GM12874 (cell line): ENCODE measurements around the gene BAAT.

Source experiments
- TF ChIP-seq, protein P1 (sequence below): IDR thresholded peaks from 2 replicates; pipeline ENCODE4 v1.5.1; 2011; ENCODE audit warnings: low read depth, mild to moderate bottlenecking, control low read depth, low read length, moderate library complexity; ENCODE audit not compliant: insufficient read depth

The BAAT gene

DNA sequence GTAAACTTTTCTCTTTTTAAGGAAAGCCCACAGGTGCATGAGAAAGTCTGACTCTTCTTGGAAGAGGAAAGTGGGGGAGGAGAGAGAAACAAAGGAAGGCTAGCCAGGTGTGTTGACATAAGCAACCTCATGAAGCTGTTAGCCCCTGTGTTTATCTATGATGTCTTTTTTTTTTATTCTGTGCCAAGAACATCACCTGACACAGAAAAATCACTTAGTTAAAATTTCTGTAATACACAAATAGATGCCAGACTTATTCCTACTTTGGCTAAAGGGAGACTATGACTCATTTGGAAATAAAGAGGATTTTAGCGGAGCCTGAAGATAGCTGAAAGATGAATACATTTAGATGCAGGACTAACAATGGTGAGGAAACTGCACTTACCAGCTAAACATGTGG is 58.3 kb downstream of the BAAT start:
- TF ChIP-seq, protein P1, sequence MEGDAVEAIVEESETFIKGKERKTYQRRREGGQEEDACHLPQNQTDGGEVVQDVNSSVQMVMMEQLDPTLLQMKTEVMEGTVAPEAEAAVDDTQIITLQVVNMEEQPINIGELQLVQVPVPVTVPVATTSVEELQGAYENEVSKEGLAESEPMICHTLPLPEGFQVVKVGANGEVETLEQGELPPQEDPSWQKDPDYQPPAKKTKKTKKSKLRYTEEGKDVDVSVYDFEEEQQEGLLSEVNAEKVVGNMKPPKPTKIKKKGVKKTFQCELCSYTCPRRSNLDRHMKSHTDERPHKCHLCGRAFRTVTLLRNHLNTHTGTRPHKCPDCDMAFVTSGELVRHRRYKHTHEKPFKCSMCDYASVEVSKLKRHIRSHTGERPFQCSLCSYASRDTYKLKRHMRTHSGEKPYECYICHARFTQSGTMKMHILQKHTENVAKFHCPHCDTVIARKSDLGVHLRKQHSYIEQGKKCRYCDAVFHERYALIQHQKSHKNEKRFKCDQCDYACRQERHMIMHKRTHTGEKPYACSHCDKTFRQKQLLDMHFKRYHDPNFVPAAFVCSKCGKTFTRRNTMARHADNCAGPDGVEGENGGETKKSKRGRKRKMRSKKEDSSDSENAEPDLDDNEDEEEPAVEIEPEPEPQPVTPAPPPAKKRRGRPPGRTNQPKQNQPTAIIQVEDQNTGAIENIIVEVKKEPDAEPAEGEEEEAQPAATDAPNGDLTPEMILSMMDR, result no peak

DNA sequence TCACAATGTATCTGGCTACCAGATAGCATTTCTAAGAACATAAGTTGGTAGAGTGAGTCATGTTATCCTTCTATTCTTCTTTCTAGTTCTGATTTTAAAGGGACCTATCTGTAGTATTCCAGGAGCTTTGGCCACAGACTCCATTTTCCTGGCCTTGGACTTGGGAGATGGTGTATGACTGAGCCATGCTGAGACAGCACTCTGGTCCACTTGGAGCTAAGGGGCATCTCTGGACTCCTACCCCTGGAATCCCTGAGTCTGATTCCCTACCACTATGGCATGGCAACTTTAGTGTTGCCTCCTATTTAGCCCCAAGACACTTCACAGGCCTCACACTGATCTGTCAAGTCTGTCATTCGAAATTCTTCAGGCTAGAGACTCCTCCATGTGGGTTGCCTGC is 58.8 kb downstream of the BAAT start:
- TF ChIP-seq, protein P1, result no peak

DNA sequence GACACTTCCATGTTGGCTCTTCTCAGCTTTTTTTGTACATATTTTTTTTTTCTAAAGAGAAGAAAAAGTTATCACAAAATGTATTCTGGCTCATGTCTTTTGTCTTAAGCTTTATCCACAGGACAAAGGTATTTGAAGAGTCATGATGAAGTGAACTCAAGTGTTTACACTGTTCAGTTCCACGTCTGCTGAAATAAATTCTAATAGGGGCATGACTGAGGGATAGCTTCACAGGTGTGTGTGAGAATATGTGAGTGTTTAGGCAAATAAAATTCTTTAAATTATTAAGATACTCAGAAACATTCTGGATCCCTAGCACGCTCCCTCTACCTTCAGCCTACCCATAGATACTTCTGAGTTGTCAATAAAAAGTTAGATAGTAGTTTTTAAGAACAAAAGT is 59.8 kb downstream of the BAAT start:
- TF ChIP-seq, protein P1, result no peak

DNA sequence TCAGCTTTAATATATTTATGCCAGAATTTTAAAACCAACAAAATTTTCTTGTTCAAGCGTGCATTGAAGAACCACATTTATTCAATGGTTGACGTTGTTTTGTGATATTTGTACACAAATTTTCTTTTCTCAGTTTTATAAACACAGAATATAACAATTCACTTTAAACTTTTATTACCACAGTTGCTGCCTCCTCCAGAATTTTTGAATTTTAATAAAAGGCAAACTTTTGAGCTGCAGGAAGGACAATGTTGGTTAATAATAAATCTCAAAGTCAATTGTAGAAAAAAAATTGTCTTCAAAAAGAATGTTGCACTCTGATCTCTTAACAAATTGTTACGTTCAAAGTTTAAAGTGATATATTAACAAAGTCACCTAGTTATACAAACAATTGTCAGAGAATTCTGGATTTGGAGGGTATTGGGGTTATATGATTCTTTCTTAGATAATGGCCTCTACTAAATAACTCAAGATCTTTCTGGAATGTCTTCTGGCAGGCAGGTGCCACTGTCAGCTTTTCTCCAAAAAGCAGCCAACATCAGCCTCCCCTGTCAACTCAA is 60.5 kb downstream of the BAAT start:
- TF ChIP-seq, protein P1, result no peak

DNA sequence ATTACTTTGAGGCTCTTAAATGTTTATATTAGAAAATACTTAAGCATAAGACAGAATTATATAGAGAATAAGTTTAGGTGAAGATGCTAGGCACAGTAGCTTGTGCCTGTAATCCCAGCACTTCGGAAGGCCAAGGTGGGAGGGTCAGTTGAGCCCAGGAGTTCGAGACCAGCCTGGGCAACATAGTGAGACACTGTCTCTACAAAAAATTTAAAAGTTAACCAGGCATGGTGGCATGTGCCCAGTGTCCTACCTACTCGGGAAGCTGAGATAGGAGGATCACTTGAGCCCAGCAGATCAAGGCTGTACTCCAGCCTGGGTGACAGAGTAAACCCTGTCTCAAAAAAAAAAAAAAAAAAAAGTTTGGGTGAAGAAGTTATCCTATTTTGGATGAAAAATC is 61.7 kb downstream of the BAAT start:
- TF ChIP-seq, protein P1, result no peak

DNA sequence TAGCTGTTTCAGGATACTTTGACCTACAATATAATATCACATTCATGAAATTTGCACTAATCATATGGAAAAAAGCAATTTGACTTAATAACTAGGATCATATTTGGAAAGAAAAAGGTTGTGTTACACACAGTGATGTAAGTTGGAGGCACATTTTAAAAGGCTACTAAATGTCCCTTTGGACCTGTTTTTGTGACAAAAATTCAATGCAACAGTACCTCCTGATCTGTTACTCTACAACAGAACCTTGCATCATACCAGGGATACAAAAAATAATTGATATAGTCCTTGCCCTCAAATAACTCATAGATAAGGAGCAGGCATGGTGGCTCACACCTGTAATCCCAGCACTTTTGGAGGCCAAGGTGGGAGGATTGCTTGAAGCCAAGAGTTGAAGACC is 67.1 kb downstream of the BAAT start:
- TF ChIP-seq, protein P1, result no peak

DNA sequence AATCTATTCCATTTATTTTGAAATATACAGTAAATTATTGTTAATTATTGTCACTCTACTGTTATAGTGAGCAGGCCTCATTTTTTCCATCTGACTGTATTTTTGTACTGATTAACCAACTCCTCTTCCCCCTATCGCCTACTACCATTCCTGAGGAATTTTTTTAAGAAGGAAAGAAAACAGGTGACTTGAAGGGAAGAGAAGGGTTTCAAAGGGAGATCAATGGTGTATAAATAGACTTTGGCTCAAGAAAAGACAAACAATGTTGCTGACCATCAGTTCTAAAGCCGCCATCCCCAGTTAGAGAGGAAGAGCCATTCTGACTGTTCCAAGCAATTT is 69.7 kb downstream of the BAAT start:
- TF ChIP-seq, protein P1, result no peak
